ENCODE measurements around the gene PFKL. TPM values are rescaled to one million over a fixed set of nuclear protein-coding genes. Genes with fewer than 3 reads are reported as not detected.
A peak's percentile ranks its signal among the peaks of the same experiment; 100 is the strongest.
"Not testable (repeated sequence)": the region's sequence is repeated elsewhere in the genome, so short reads cannot be mapped to it uniquely, and the experiment has no call there.

PFKL gene
- total and polyA plus RNA-seq, 11 donors = 34.0 to 85.1 (median 46.1) TPM

- Histone ChIP-seq H3K9me3 (peaks cover 0 to 20% (median 8%) of the 10 kb centered on the region in 12 donors), H3K27ac (peak overlapping the region in 1 of 12 donors; percentile 21), H3K4me1 (peaks cover 0 to 33% (median 0%) of the 10 kb centered on the region in 12 donors), H3K36me3 (peaks cover 0 to 13% (median 0%) of the 10 kb centered on the region in 9 donors), H3K27me3 (peaks cover 0 to 3% (median 0%) of the 10 kb centered on the region in 9 donors), H3K4me3 (no peak overlapping the region)
- intact Hi-C loops (cut with DNase I) = loop anchor here in 3 of 10 donors (10.0 kb wide), 3 partner anchors 65 to 95 kb away; partner anchors contain the start of gene LRRC3 (in 1 of the 3)
- ATAC-seq (no peak), DNase-seq (peak in 1 of 5 donors; percentile 66)
- 53 to 63% (median 56%) methylated on average over 8 of the region's 8 CpGs for WGBS, 4 donors
- TF ChIP-seq POLR2A (IDR thresholded peaks at IDR 0.05) = no peak
Observed at GRCh38 chr21:44360159-44360558, 60.3 kb downstream of the PFKL start.

- Histone ChIP-seq H3K36me3 (peaks cover 0 to 12% (median 0%) of the 10 kb centered on the region in 9 donors), H3K9me3 (peaks cover 0 to 20% (median 8%) of the 10 kb centered on the region in 12 donors), H3K4me1 (peaks cover 0 to 15% (median 0%) of the 10 kb centered on the region in 12 donors)
- intact Hi-C loops (cut with DNase I) = loop anchor here in 3 of 10 donors (10.0 kb wide), 3 partner anchors 63 to 93 kb away; partner anchors contain the start of gene LRRC3 (in 1 of the 3)
- not testable (repeated sequence) for H3K4me3 ChIP-seq, H3K27me3 ChIP-seq, DNase-seq, ATAC-seq, H3K27ac ChIP-seq
- 86 to 90% (median 90%) methylated on average over 5 of the region's 5 CpGs for WGBS, 4 donors
Observed at GRCh38 chr21:44361903-44362302, 62.0 kb downstream of the PFKL start.

- ATAC-seq = no peak
- no peak for DNase-seq
- Histone ChIP-seq H3K4me3 (no peak overlapping the region), H3K9me3 (peaks cover 0 to 20% (median 8%) of the 10 kb centered on the region in 12 donors), H3K36me3 (peaks cover 0 to 3% (median 0%) of the 10 kb centered on the region in 9 donors), H3K27ac (no peak overlapping the region), H3K4me1 (peaks cover 0 to 14% (median 0%) of the 10 kb centered on the region in 12 donors), H3K27me3 (peaks cover 0 to 11% (median 0%) of the 10 kb centered on the region in 9 donors)
- intact Hi-C loops (cut with DNase I) = loop anchor here in 3 of 10 donors (10.0 kb wide), 3 partner anchors 62 to 92 kb away; partner anchors contain the start of gene LRRC3 (in 1 of the 3)
- whole genome bisulfite sequencing, 4 donors = 87 to 97% (median 91%) methylated on average over 1 of the region's 1 CpG
- no peak for TF ChIP-seq CTCF (IDR thresholded peaks at IDR 0.05)
Observed at GRCh38 chr21:44363278-44363677, 63.4 kb downstream of the PFKL start.

GRCh38 chr21:44364151-44365053, 64.5 kb downstream of the PFKL start:
- DNase-seq (peak in 1 of 5 donors; percentile 3), ATAC-seq (no peak)
- no peak for TF ChIP-seq POLR2A (IDR thresholded peaks at IDR 0.05)
- peaks cover 0 to 3% (median 0%) of the 10 kb centered on the region in 9 donors for H3K36me3 ChIP-seq
- no peak overlapping the region for H3K4me3 ChIP-seq
- H3K9me3 ChIP-seq = peaks cover 0 to 20% (median 8%) of the 10 kb centered on the region in 12 donors
- peaks cover 0 to 21% (median 4%) of the 10 kb centered on the region in 9 donors for H3K27me3 ChIP-seq
- WGBS, 4 donors = 73 to 85% (median 75%) methylated on average over 17 to 22 of the region's 22 CpGs
- H3K4me1 ChIP-seq = peaks cover 0 to 14% (median 0%) of the 10 kb centered on the region in 12 donors
- intact Hi-C loops (cut with DNase I) = loop anchor here in 3 of 10 donors (10.0 kb wide), 3 partner anchors 60 to 90 kb away; partner anchors contain the start of gene LRRC3 (in 1 of the 3)
- no peak overlapping the region for H3K27ac ChIP-seq

- 80 to 92% (median 84%) methylated on average over 8 to 18 of the region's 18 CpGs for WGBS, 4 donors
- peaks cover 0 to 5% (median 0%) of the 10 kb centered on the region in 9 donors for H3K36me3 ChIP-seq
- ATAC-seq (no peak), DNase-seq (peak in 1 of 5 donors; percentile 4)
- H3K4me3 ChIP-seq = no peak overlapping the region
- intact Hi-C loops (cut with DNase I) = loop anchor here in 3 of 10 donors (10.0 kb wide), 3 partner anchors 59 to 89 kb away; partner anchors contain the start of gene LRRC3 (in 1 of the 3)
- H3K27me3 ChIP-seq = peaks cover 0 to 27% (median 9%) of the 10 kb centered on the region in 9 donors
- TF ChIP-seq POLR2A (IDR thresholded peaks at IDR 0.05) (no peak), CTCF (IDR thresholded peaks at IDR 0.05) (no peak)
- H3K4me1 ChIP-seq = peaks cover 0 to 7% (median 0%) of the 10 kb centered on the region in 12 donors
- H3K27ac ChIP-seq = no peak overlapping the region
- peaks cover 0 to 20% (median 8%) of the 10 kb centered on the region in 12 donors for H3K9me3 ChIP-seq
Observed at GRCh38 chr21:44365251-44365966, 65.6 kb downstream of the PFKL start.
